K562 (cell line): ENCODE measurements around the gene DCHS2. TPM values are rescaled to one million over a fixed set of nuclear protein-coding genes. Genes with fewer than 3 reads are reported as not detected.

Experiments used
- ATAC-seq: fragments of 200-7000 bp; cut with Tn5 transposase; 3 replicates; pipeline ENCODE4 v1.9.1; 2020; ENCODE audit warnings: moderate library complexity
- BruUV-seq: library from RNA; stranded (reverse); fragments of 400-500 nt; replicated peaks from 2 replicates; lab custom pipeline; 2021; lab: Mats Ljungman, UMichigan
- CTCF ChIA-PET: fragments of 300-600 bp; formaldehyde crosslinking; extraction: SDS; loops from one replicate; lab custom pipeline; 2021; ENCODE audit warnings: low intra/inter-chr PET ratio; lab: Yijun Ruan, JAX
- POLR2A ChIA-PET: fragments of 300-600, 350-650 bp; sonication (Branson Sonifier 250); formaldehyde crosslinking; extraction: SDS; loops from one replicate; lab custom pipeline; 2021; ENCODE audit warnings: antibody characterized with exemption, inconsistent platforms; lab: Yijun Ruan, JAX
- DNase-seq, 4 experiments: peaks; one replicate each; pipeline versions ENCODE4 v3.0.0 to v3.0.0-alpha.2; 2011 to 2018; ENCODE audit warnings: low spot score in 3 of 4, mixed read lengths in 3 of 4; ENCODE audit errors: extremely low read depth in 1 of 4
- FAIRE-seq: peaks from 2 replicates; lab custom pipeline; 2011; peaks lifted over from hg19 to GRCh38; lab: Jason Lieb, UNC
- H2AFZ ChIP-seq: 2 replicates; pipeline ENCODE4 v1.6.0; 2011; ENCODE audit warnings: low read depth, low read length, control low read depth, inconsistent platforms
- H3K27ac ChIP-seq: fragments of 200-600 bp; 3 replicates; pipeline ENCODE4 v1.8.0; 2011; ENCODE audit warnings: low read depth, mild to moderate bottlenecking, control low read depth, inconsistent platforms, low read length, moderate library complexity, mixed read lengths; ENCODE audit errors: extremely low read depth
- H3K27me3 ChIP-seq, 2 experiments: fragments of 300-600 bp in 1 of 2; 2 replicates in 1 of 2; 3 replicates in 1 of 2; pipeline versions ENCODE4 v1.6.0 to v1.8.0; 2011; ENCODE audit warnings: inconsistent platforms in 2 of 2, low read length in 2 of 2, mild to moderate bottlenecking in 1 of 2, mixed read lengths in 1 of 2, moderate library complexity in 1 of 2; ENCODE audit not compliant: control insufficient read depth in 2 of 2, insufficient read depth in 2 of 2
- H3K36me3 ChIP-seq: fragments of 300-600 bp; 3 replicates; pipeline ENCODE4 v1.8.0; 2011; ENCODE audit warnings: mild to moderate bottlenecking, low read length, inconsistent platforms; ENCODE audit not compliant: control insufficient read depth, insufficient read depth
- H3K4me1 ChIP-seq, 2 experiments: fragments of 200-600 bp in 1 of 2; replicated peaks in 1 of 2; 2 replicates in 1 of 2; 3 replicates in 1 of 2; pipeline versions ENCODE4 v1.5.1 to v1.8.0; 2011; ENCODE audit warnings: inconsistent platforms in 2 of 2, low read length in 2 of 2, mild to moderate bottlenecking in 1 of 2, mixed read lengths in 1 of 2, moderate library complexity in 1 of 2; ENCODE audit not compliant: control insufficient read depth in 2 of 2, insufficient read depth in 2 of 2
- H3K4me2 ChIP-seq: 2 replicates; pipeline ENCODE4 v1.6.1; 2011; ENCODE audit warnings: low read length, control low read depth, inconsistent platforms, mixed read lengths; ENCODE audit not compliant: insufficient read depth
- H3K4me3 ChIP-seq: fragments of 200-600 bp; sonication (generic), shearing (Covaris generic); 2 replicates; pipeline ENCODE4 v1.5.1; 2016; ENCODE audit warnings: control low read depth, inconsistent platforms
- H3K79me2 ChIP-seq: fragments of 200-600 bp; 3 replicates; pipeline ENCODE4 v1.8.0; 2011; ENCODE audit warnings: low read length, inconsistent platforms; ENCODE audit not compliant: control insufficient read depth, insufficient read depth
- H3K9ac ChIP-seq, 2 experiments: 2 replicates each; pipeline versions ENCODE4 v1.6.0 to v1.6.1; 2011; ENCODE audit warnings: low read depth in 2 of 2, low read length in 2 of 2, control low read depth in 1 of 2, inconsistent platforms in 1 of 2, mild to moderate bottlenecking in 1 of 2, mixed read lengths in 1 of 2; ENCODE audit not compliant: insufficient read depth in 1 of 2
- H3K9me1 ChIP-seq: one replicate; pipeline ENCODE4 v1.6.0; 2011; ENCODE audit warnings: inconsistent platforms, mild to moderate bottlenecking, low read length, moderate library complexity; ENCODE audit not compliant: control insufficient read depth, insufficient read depth
- H3K9me3 ChIP-seq: replicated peaks from 2 replicates; pipeline ENCODE4 v1.5.1; 2011; ENCODE audit warnings: low read depth, low read length, inconsistent platforms; ENCODE audit not compliant: control insufficient read depth, insufficient read depth
- H4K20me1 ChIP-seq: replicated peaks from 2 replicates; pipeline ENCODE4 v1.6.1; 2011; ENCODE audit warnings: low read length, inconsistent platforms, mixed read lengths; ENCODE audit not compliant: control insufficient read depth, insufficient read depth
- BDP1 ChIP-seq: IDR thresholded peaks from 3 replicates; pipeline ENCODE4 v1.6.1; 2011; ENCODE audit not compliant: insufficient read length, insufficient read depth
- EHMT2 ChIP-seq: fragments of 450-650 bp; IDR thresholded peaks from 2 replicates; pipeline ENCODE4 v1.6.1; 2018; ENCODE audit warnings: antibody characterized with exemption
- FUS ChIP-seq: fragments of 200-400 bp; formaldehyde crosslinking; optimal IDR thresholded peaks from 2 replicates; pipeline ENCODE3; 2017; ENCODE audit warnings: low read depth, low read length
- HDAC6 ChIP-seq: IDR thresholded peaks from 2 replicates; pipeline ENCODE4 v1.6.1; 2012; ENCODE audit warnings: low read depth, mild to moderate bottlenecking, control low read depth, inconsistent platforms, low read length, moderate library complexity
- HMGN3 ChIP-seq: IDR thresholded peaks from 2 replicates; pipeline ENCODE4 v1.6.1; 2011; ENCODE audit warnings: borderline replicate concordance, low read depth, mild to moderate bottlenecking, mixed read lengths, low read length; ENCODE audit not compliant: insufficient read length; ENCODE audit errors: extremely low read depth
- ILK ChIP-seq: fragments of 450-650 bp; IDR thresholded peaks from 2 replicates; pipeline ENCODE4 v1.6.1; 2016; ENCODE audit warnings: missing genetic modification characterization, low read depth, mild to moderate bottlenecking, missing compliant biosample characterization, moderate library complexity, borderline replicate concordance
- KLF6 ChIP-seq: fragments of 250-450 bp; sonication (Bioruptor Pico); IDR thresholded peaks from 2 replicates; pipeline ENCODE4 v1.4.0; 2020; ENCODE audit warnings: mild to moderate bottlenecking, moderate library complexity, borderline replicate concordance
- LCOR ChIP-seq: sonication (generic); formaldehyde crosslinking; IDR thresholded peaks from 2 replicates; pipeline ENCODE4 v1.8.0; 2022; ENCODE audit warnings: mild to moderate bottlenecking, missing genetic modification reagents
- MXI1 ChIP-seq: IDR thresholded peaks from 2 replicates; pipeline ENCODE4 v1.6.1; 2011; ENCODE audit warnings: low read depth, mild to moderate bottlenecking, improper control_type of control experiment, low read length
- PKNOX1 ChIP-seq: fragments of 450-650 bp; IDR thresholded peaks from 2 replicates; pipeline ENCODE4 v1.6.1; 2016
- POLR2AphosphoS2 ChIP-seq: IDR thresholded peaks from 2 replicates; pipeline ENCODE4 v1.6.1; 2012; ENCODE audit warnings: low read length, improper control_type of control experiment
- PREB ChIP-seq: sonication (generic); formaldehyde crosslinking; IDR thresholded peaks from 2 replicates; pipeline ENCODE4 v1.8.1; 2023; ENCODE audit warnings: mild to moderate bottlenecking, missing genetic modification reagents
- SETDB1 ChIP-seq: IDR thresholded peaks from one replicate; pipeline ENCODE4 v1.6.1; 2012; ENCODE audit warnings: low read length, control low read depth, inconsistent platforms
- XRCC5 ChIP-seq: fragments of 200-400 bp; formaldehyde crosslinking; IDR thresholded peaks from 2 replicates; pipeline ENCODE4 v1.6.1; 2017; ENCODE audit warnings: low read depth, mild to moderate bottlenecking, low read length
- YY1 ChIP-seq, 3 experiments: IDR thresholded peaks; 2 replicates each; pipeline ENCODE4 v1.6.1; 2011; ENCODE audit warnings: low read length in 2 of 3, mild to moderate bottlenecking in 2 of 3, moderate library complexity in 2 of 3, borderline replicate concordance in 1 of 3, control low read depth in 1 of 3, low read depth in 1 of 3; ENCODE audit not compliant: insufficient read depth in 3 of 3, insufficient replicate concordance in 2 of 3, control insufficient read depth in 1 of 3, insufficient read length in 1 of 3; ENCODE audit errors: extremely low read depth in 1 of 3
- ZBTB1 ChIP-seq: sonication (generic); formaldehyde crosslinking; IDR thresholded peaks from 2 replicates; pipeline ENCODE4 v1.8.1; 2023; ENCODE audit warnings: missing genetic modification reagents, low read depth, mild to moderate bottlenecking, borderline replicate concordance
- ZNF717 ChIP-seq: fragments of 250-450 bp; sonication (Bioruptor Pico); IDR thresholded peaks from 2 replicates; pipeline ENCODE4 v1.5.0; 2021
- WGBS: fragments of 100-300 bp; shearing (Covaris generic); methylation state at CpG from one replicate; pipeline ENCODE4 v1.1.6; 2016; ENCODE audit warnings: low coverage, mixed read lengths; ENCODE audit not compliant: insufficient coverage; ENCODE audit errors: missing lambda C conversion rate; 5-methylcytosine and 5-hydroxymethylcytosine counted together
- in situ Hi-C: fragments of 300-500 bp; cut with MboI; formaldehyde crosslinking; loops from 4 replicates; pipeline ENCODE4 v1.15.0; 2018; ENCODE audit warnings: inconsistent platforms, mixed read lengths
- intact Hi-C: fragments of 100-400 bp; cut with micrococcal nuclease; formaldehyde crosslinking; loops from 2 replicates; pipeline ENCODE4 v1.14.2; 2022
- polyA plus RNA-seq, 8 experiments: library from polyadenylated mRNA; depleted of rRNA in 4 of 8; stranded (reverse) in 5 of 8; unstranded in 3 of 8; fragments of >200 nt; fragmentation: Nextera tagmentation in 2 of 8; fragmentation: Illumina TruSeq in 1 of 8; extraction: Ambion mirVana in 2 of 8; extraction: Trizol in 1 of 8; gene quantifications; 2 replicates each; pipeline versions ENCODE4 v1.2.1 to v1.2.3, GENCODE V29; 2011 to 2014; ENCODE audit warnings: inconsistent platforms in 1 of 8, missing spikeins in 1 of 8
- total RNA-seq, 7 experiments: library from RNA; depleted of rRNA in 6 of 7; stranded (reverse); fragments of >200 nt in 6 of 7; fragmentation: Illumina TruSeq in 2 of 7; extraction: Trizol in 2 of 7; gene quantifications; 2 replicates each; pipeline versions ENCODE4 v1.2.1 to v1.2.3, GENCODE V29; 2011 to 2021; ENCODE audit warnings: low replicate concordance in 1 of 7
- TF ChIP-seq, protein P1 (sequence below), 2 experiments: IDR thresholded peaks; 2 replicates each; pipeline ENCODE4 v1.6.1; 2012; ENCODE audit warnings: improper control_type of control experiment in 2 of 2, low read depth in 2 of 2, low read length in 2 of 2, borderline replicate concordance in 1 of 2

The DCHS2 gene
- total and polyA plus RNA-seq, 9 of the 15 experiments (the other 6 are each of a cell fraction or from before 2014, with no cell fraction given), result 0.49 to 7.1 (median 5.3) TPM

- BruUV-seq, result no TSS peak
- intact Hi-C loops, result no loop called here
- FAIRE-seq (peak; percentile 54), ATAC-seq (peak; percentile 77), DNase-seq (peak in 1 of 4 experiments; percentile 45)
- in situ Hi-C loops, result no loop called here
- Histone ChIP-seq H2AFZ (peak overlapping the region; percentile 66), H3K79me2 (no peaks in the 10 kb centered on the region; the same call in 2 of the 3 replicates), H3K4me3 (no peak overlapping the region), H3K9ac (no peak overlapping the region), H3K27ac (no peak overlapping the region), H3K9me3 (no peaks in the 10 kb centered on the region), H3K36me3 (no peaks in the 10 kb centered on the region), H3K27me3 (no peaks in the 10 kb centered on the region), H3K4me1 (peaks cover 5 to 6% of the 10 kb centered on the region in 2 experiments; a peak in 3 of 5 replicates), H3K9me1 (no peaks in the 10 kb centered on the region), H4K20me1 (no peaks in the 10 kb centered on the region), H3K4me2 (peak overlapping the region; percentile 35)
- ChIA-PET POLR2A (no interaction called here), CTCF (no interaction called here)
- WGBS, result 8% methylated on average over 4 of the region's 4 CpGs
- TF ChIP-seq HMGN3, result no peak
- no peak for TF ChIP-seq KLF6 (CRISPR knock-in tag)
- no peak for TF ChIP-seq HDAC6
- TF ChIP-seq ILK, result no peak
- TF ChIP-seq, protein P1, sequence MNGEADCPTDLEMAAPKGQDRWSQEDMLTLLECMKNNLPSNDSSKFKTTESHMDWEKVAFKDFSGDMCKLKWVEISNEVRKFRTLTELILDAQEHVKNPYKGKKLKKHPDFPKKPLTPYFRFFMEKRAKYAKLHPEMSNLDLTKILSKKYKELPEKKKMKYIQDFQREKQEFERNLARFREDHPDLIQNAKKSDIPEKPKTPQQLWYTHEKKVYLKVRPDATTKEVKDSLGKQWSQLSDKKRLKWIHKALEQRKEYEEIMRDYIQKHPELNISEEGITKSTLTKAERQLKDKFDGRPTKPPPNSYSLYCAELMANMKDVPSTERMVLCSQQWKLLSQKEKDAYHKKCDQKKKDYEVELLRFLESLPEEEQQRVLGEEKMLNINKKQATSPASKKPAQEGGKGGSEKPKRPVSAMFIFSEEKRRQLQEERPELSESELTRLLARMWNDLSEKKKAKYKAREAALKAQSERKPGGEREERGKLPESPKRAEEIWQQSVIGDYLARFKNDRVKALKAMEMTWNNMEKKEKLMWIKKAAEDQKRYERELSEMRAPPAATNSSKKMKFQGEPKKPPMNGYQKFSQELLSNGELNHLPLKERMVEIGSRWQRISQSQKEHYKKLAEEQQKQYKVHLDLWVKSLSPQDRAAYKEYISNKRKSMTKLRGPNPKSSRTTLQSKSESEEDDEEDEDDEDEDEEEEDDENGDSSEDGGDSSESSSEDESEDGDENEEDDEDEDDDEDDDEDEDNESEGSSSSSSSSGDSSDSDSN (IDR thresholded peaks at IDR 0.05; ENCODE audit: borderline replicate concordance in 1 of 2, low read depth in 2 of 2, low read length in 2 of 2), result no peak
- TF ChIP-seq POLR2AphosphoS2, result no peak
- TF ChIP-seq ZBTB1 (CRISPR knock-in tag), result no peak
- TF ChIP-seq EHMT2, result peak; percentile 69; the same call in 1 of the 2 replicates
- peak; percentile 56; the same call in 1 of the 2 replicates for TF ChIP-seq LCOR (CRISPR knock-in tag)
- TF ChIP-seq FUS, result no peak
- no peak for TF ChIP-seq PKNOX1
- TF ChIP-seq YY1 (IDR thresholded peaks at IDR 0.05; ENCODE audit: borderline replicate concordance in 1 of 3, control insufficient read depth in 1 of 3, extremely low read depth in 1 of 3, insufficient read depth in 3 of 3, insufficient read length in 1 of 3, insufficient replicate concordance in 2 of 3, low read depth in 1 of 3, low read length in 2 of 3), result no peak
- TF ChIP-seq ZNF717 (CRISPR knock-in tag), result no peak
- no peak for TF ChIP-seq PREB (CRISPR knock-in tag)
- TF ChIP-seq BDP1, result no peak
- TF ChIP-seq XRCC5, result no peak
- no peak for TF ChIP-seq SETDB1
- no peak for TF ChIP-seq MXI1
Measured at GRCh38 chr4:154485127-154485773, 6.3 kb downstream of the DCHS2 start.
